ENCODE results near the gene EN2. TPM values are rescaled to one million over a fixed set of nuclear protein-coding genes. Genes with fewer than 3 reads are reported as not detected.

EN2 gene
- total and polyA plus RNA-seq, 10 of the 15 experiments (the other 5 are each of a cell fraction or from before 2014, with no cell fraction given), result not detected

GRCh38 chr7:155447603-155448002, 10.3 kb upstream of the EN2 start (continued):
- TF ChIP-seq, protein P1, sequence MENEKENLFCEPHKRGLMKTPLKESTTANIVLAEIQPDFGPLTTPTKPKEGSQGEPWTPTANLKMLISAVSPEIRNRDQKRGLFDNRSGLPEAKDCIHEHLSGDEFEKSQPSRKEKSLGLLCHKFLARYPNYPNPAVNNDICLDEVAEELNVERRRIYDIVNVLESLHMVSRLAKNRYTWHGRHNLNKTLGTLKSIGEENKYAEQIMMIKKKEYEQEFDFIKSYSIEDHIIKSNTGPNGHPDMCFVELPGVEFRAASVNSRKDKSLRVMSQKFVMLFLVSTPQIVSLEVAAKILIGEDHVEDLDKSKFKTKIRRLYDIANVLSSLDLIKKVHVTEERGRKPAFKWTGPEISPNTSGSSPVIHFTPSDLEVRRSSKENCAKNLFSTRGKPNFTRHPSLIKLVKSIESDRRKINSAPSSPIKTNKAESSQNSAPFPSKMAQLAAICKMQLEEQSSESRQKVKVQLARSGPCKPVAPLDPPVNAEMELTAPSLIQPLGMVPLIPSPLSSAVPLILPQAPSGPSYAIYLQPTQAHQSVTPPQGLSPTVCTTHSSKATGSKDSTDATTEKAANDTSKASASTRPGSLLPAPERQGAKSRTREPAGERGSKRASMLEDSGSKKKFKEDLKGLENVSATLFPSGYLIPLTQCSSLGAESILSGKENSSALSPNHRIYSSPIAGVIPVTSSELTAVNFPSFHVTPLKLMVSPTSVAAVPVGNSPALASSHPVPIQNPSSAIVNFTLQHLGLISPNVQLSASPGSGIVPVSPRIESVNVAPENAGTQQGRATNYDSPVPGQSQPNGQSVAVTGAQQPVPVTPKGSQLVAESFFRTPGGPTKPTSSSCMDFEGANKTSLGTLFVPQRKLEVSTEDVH (IDR thresholded peaks at IDR 0.05; ENCODE audit: low read depth, partially characterized antibody), result no peak
- TF ChIP-seq IRF4 (IDR thresholded peaks at IDR 0.05; ENCODE audit: low read depth, low read length), result no peak
- TF ChIP-seq ATF2 (IDR thresholded peaks at IDR 0.05; ENCODE audit: low read length), result no peak
- TF ChIP-seq TAF1 (IDR thresholded peaks at IDR 0.05; ENCODE audit: borderline replicate concordance, low read depth, low read length), result no peak

DNA sequence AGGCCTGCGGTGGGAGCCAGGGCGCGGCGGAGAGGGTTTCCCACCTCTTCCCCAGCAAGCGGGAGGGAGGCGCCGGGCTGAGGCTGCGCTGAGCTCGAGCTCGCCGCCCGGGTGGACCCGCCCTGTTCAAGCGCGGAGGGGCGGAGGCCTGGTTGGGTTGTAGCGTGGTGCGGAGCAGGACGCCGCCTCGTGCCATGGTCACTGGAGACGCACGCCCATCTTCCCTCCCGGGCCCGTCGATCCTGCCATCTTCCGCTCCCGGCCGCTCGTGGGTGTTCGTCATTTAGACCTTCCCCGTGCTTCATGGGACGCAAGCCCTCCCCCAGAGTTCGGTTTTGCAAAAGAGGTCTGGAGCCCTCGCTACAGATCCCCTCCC, 9.3 kb upstream of the EN2 start:
- intact Hi-C loops (cut with micrococcal nuclease; ENCODE audit: unreplicated experiment), result no loop called here
- Histone ChIP-seq H4K20me1 (ENCODE audit: control insufficient read depth, insufficient read depth) (no peaks in the 10 kb centered on the region), H3K27ac (ENCODE audit: control insufficient read depth, insufficient read depth) (no peak overlapping the region), H3K79me2 (ENCODE audit: control insufficient read depth, insufficient read depth, low read length) (no peaks in the 10 kb centered on the region), H3K4me3 (no peak overlapping the region), H2AFZ (ENCODE audit: control insufficient read depth, low read depth, low read length) (no peak overlapping the region), H3K4me1 (ENCODE audit: control insufficient read depth, insufficient read depth, low read length) (no peaks in the 10 kb centered on the region), H3K36me3 (ENCODE audit: control insufficient read depth in 2 of 2, insufficient read depth in 2 of 2, low read length in 1 of 2) (no peaks in the 10 kb centered on the region), H3K9ac (ENCODE audit: control insufficient read depth, insufficient read depth, low read length) (no peak overlapping the region), H3K9me3 (replicated peaks; ENCODE audit: control insufficient read depth, insufficient read depth, low read length) (no peaks in the 10 kb centered on the region; the same call in 2 of the 3 replicates), H3K4me2 (ENCODE audit: control insufficient read depth, insufficient read depth) (no peak overlapping the region), H3K27me3 (replicated peaks in 1 of 2; ENCODE audit: control insufficient read depth in 2 of 2, insufficient read depth in 2 of 2, low read length in 1 of 2) (peaks cover 12 to 26% of the 10 kb centered on the region in 2 experiments)
- FAIRE-seq, result no peak
- ChIA-PET POLR2A (no interaction called here), RAD21 (ENCODE audit: unreplicated experiment) (no interaction called here), SMC1A (ENCODE audit: uncharacterized antibody, unreplicated experiment) (no interaction called here), CTCF (no interaction called here)
- ATAC-seq, result no peak
- BruUV-seq (replicated peaks), result no TSS peak
- WGBS (ENCODE audit: insufficient coverage, insufficient replicate concordance, low lambda C conversion rate, missing lambda C conversion rate), result 32% methylated on average over 33 of the region's 35 CpGs
- in situ Hi-C loops (cut with MboI), result no loop called here
- DNase-seq (ENCODE audit: low read depth, low spot score), result no peak
- TF ChIP-seq, protein P2, sequence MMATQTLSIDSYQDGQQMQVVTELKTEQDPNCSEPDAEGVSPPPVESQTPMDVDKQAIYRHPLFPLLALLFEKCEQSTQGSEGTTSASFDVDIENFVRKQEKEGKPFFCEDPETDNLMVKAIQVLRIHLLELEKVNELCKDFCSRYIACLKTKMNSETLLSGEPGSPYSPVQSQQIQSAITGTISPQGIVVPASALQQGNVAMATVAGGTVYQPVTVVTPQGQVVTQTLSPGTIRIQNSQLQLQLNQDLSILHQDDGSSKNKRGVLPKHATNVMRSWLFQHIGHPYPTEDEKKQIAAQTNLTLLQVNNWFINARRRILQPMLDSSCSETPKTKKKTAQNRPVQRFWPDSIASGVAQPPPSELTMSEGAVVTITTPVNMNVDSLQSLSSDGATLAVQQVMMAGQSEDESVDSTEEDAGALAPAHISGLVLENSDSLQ (IDR thresholded peaks at IDR 0.05), result no peak
- TF ChIP-seq SMARCA5 (IDR thresholded peaks at IDR 0.05) (no peak), POU2F2 (IDR thresholded peaks at IDR 0.05; ENCODE audit: borderline replicate concordance, low read depth, low read length) (no peak), TBL1XR1 (IDR thresholded peaks at IDR 0.05; ENCODE audit: low read depth, low read length) (no peak), YY1 (IDR thresholded peaks at IDR 0.05; ENCODE audit: low read depth, low read length) (no peak), RCOR1 (conservative IDR thresholded peaks at IDR 0.05; ENCODE audit: low read depth, low read length) (no peak)
